ENCODE results near the gene ERICH6B. TPM values are rescaled to one million over a fixed set of nuclear protein-coding genes. Genes with fewer than 3 reads are reported as not detected.
"Not testable (repeated sequence)": the region's sequence is repeated elsewhere in the genome, so short reads cannot be mapped to it uniquely, and the experiment has no call there.

Gene ERICH6B
- total RNA-seq (1 to 10 TPM; 2.4 TPM), polyA plus RNA-seq (ENCODE audit: insufficient read depth, low read depth, low replicate concordance) (6.9 TPM)
- long read RNA-seq, donor 1: 0 reads
- long read RNA-seq, donor 2: 0 reads

DNA sequence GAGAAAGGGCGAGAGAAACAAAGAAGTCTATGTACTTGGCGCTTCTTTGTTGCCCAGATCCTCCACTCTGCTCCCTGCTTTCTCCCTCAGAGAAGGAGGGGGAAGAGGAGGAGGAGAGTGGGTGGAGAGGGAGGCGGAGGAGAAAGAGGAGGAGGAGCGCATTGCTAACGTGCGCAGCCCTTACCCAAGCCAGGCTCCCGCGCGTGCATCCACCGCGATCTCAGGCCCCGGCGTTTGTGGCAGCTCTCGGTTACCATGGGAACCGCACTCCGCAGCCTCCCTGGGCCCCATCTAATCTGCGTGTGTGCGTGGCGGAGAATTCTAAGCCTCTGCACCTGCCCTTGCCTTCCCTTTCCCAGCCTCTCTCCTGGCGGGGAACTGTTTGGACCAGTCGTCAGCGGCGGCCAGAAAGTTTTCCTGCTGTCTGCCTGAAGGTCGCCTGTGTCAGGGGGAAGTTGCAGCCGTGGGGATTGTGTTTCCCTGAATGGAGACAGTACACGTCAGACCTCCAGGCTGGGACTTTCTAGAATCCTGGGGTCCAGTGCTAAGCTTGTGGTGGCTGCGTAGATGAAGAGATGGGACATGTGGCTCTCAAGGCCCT, at the start of gene ERICH6B:
ERICH6B (minus strand) TSS at position 239 of the 601 bp plus-strand sequence. CDS start 18,734 bp downstream, outside the sequence.
- Histone ChIP-seq H3K27me3 (no peaks in the 10 kb centered on the region), H3K36me3 (ENCODE audit: low read depth, missing control alignments) (no peaks in the 10 kb centered on the region), H3K4me3 (peak within 1 kb of the TSS in 1 of 2 donors; percentile 44), H3K9me3 (no peaks in the 10 kb centered on the region), H3K4me1 (peaks cover 19% of the 10 kb centered on the region), H3K27ac (peak within 1 kb of the TSS; percentile 63 to 73)
- intact Hi-C loops (cut with DNase I; ENCODE audit: low total_unique reads): no loop called here
- TF ChIP-seq POLR2A (IDR thresholded peaks at IDR 0.05): no peak
- TF ChIP-seq, protein P1, sequence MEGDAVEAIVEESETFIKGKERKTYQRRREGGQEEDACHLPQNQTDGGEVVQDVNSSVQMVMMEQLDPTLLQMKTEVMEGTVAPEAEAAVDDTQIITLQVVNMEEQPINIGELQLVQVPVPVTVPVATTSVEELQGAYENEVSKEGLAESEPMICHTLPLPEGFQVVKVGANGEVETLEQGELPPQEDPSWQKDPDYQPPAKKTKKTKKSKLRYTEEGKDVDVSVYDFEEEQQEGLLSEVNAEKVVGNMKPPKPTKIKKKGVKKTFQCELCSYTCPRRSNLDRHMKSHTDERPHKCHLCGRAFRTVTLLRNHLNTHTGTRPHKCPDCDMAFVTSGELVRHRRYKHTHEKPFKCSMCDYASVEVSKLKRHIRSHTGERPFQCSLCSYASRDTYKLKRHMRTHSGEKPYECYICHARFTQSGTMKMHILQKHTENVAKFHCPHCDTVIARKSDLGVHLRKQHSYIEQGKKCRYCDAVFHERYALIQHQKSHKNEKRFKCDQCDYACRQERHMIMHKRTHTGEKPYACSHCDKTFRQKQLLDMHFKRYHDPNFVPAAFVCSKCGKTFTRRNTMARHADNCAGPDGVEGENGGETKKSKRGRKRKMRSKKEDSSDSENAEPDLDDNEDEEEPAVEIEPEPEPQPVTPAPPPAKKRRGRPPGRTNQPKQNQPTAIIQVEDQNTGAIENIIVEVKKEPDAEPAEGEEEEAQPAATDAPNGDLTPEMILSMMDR (IDR thresholded peaks at IDR 0.05): no peak
- 1 to 3% methylated on average over 27 of the region's 27 CpGs for WGBS, 2 donors
- peak; percentile 91 for DNase-seq

DNA sequence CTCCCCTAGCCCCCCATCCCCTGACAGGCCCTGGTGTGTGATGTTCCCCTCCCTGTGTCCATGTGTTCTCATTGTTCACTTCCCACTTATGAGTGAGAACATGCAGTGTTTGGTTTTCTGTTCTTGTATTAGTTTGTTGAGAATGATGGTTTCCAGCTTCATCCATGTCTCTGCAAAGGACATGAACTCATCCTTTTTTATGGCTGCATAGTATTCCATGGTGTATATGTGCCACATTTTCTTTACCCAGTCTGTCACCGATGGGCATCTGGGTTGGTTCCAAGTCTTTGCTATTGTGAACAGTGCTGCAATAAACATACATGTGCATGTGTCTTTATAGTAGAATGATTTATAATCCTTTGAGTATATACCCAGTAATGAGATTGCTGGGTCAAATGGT, 47.4 kb upstream of the ERICH6B start:
- intact Hi-C loops (cut with DNase I; ENCODE audit: low total_unique reads); H3K27ac ChIP-seq: not testable (repeated sequence)
- 94 to 96% methylated on average over 1 of the region's 1 CpG for WGBS, 2 donors

DNA sequence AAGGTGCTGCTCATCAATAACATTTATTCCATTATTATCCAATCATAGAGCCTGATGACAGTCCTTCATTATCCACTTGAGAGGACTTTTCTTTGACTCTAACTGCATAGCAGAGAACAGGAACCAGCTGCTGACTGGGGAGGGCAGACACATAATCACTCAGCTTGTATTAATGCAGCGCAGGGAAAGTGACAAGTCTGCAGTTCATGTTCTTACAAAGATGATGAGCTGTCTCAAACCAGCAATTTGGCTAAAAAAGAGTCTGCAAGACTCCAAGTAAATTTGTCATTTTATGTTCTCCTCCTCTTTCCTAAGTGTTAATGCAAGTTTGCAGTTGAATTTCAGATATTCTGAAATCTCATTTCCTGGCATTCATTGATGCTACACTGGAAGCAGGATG, 46.6 kb upstream of the ERICH6B start:
- H3K27ac ChIP-seq: no peak overlapping the region
- 85 to 88% methylated on average over 1 of the region's 1 CpG for WGBS, 2 donors
- no peak overlapping the region for H3K4me3 ChIP-seq
- H3K36me3 ChIP-seq (ENCODE audit: low read depth, missing control alignments): no peaks in the 10 kb centered on the region
- TF ChIP-seq, protein P1 (IDR thresholded peaks at IDR 0.05): no peak
- TF ChIP-seq POLR2A (IDR thresholded peaks at IDR 0.05): no peak
- no peaks in the 10 kb centered on the region for H3K9me3 ChIP-seq
- H3K27me3 ChIP-seq: no peaks in the 10 kb centered on the region
- no peaks in the 10 kb centered on the region for H3K4me1 ChIP-seq
- DNase-seq: no peak
- intact Hi-C loops (cut with DNase I; ENCODE audit: low total_unique reads): no loop called here

More for the DNA sequence above, 47.4 kb upstream of the ERICH6B start:
- not testable (repeated sequence) for H3K36me3 ChIP-seq (ENCODE audit: low read depth, missing control alignments); H3K4me3 ChIP-seq; H3K9me3 ChIP-seq; H3K27me3 ChIP-seq; H3K4me1 ChIP-seq; DNase-seq

DNA sequence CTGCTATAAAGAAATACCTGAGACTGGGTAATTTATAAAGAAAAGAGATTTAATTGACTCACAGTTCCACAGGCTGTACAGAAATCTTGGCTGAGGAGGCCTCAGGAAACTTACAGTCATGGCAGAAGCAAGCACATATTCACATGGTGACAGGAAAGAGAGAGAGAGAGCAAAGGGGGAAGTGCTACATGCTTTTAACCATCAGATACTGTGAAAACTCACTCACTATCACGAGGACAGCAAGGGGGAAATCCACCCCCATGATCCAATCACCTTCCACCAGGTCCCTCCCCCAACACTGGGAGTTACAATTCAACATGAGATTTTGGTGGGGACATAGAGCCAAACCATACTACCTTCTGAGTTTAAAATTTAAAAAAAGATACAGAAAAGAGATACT, 44.9 kb upstream of the ERICH6B start:
- WGBS, 2 donors: 36 to 38% methylated on average over 1 of the region's 1 CpG
- H3K4me1 ChIP-seq; intact Hi-C loops (cut with DNase I; ENCODE audit: low total_unique reads); H3K27me3 ChIP-seq; H3K4me3 ChIP-seq; H3K27ac ChIP-seq; DNase-seq; H3K9me3 ChIP-seq; H3K36me3 ChIP-seq (ENCODE audit: low read depth, missing control alignments): not testable (repeated sequence)

DNA sequence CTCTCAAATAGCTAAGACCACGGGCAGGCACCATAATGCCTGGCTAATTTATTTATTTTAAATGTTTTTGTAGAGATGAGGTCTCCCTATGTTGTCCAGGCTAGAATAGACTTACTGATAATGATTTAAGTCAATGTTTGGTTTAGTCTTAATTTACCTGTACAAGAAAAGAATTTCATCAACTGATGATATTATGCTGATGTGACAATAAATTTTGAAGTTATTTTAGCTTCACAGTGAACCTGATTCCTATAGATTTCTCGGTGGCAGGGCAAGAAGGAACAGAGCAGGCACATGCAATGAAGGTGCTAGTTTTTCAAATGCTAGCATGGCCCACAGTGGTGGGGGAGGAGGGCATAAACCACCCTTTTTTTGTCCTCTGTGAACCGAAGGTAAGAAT, 44.0 kb upstream of the ERICH6B start:
- Histone ChIP-seq H3K27ac (no peak overlapping the region), H3K36me3 (ENCODE audit: low read depth, missing control alignments) (no peaks in the 10 kb centered on the region), H3K27me3 (no peaks in the 10 kb centered on the region), H3K9me3 (no peaks in the 10 kb centered on the region), H3K4me1 (no peaks in the 10 kb centered on the region), H3K4me3 (no peak overlapping the region)
- TF ChIP-seq POLR2A (IDR thresholded peaks at IDR 0.05): no peak
- TF ChIP-seq, protein P1 (IDR thresholded peaks at IDR 0.05): no peak
- WGBS, 2 donors: 84 to 92% methylated on average over 3 of the region's 3 CpGs
- no peak for DNase-seq
- intact Hi-C loops (cut with DNase I; ENCODE audit: low total_unique reads): no loop called here

Data from testis (tissue), 5 donors.